ENCODE data around the gene MORN4. TPM values are rescaled to one million over a fixed set of nuclear protein-coding genes. Genes with fewer than 3 reads are reported as not detected.

MORN4 gene
- total and polyA plus RNA-seq, 2 of the 13 experiments (the other 11 are each of a cell fraction or from before 2014, with no cell fraction given), result 3.4 to 9.1 TPM

DNA sequence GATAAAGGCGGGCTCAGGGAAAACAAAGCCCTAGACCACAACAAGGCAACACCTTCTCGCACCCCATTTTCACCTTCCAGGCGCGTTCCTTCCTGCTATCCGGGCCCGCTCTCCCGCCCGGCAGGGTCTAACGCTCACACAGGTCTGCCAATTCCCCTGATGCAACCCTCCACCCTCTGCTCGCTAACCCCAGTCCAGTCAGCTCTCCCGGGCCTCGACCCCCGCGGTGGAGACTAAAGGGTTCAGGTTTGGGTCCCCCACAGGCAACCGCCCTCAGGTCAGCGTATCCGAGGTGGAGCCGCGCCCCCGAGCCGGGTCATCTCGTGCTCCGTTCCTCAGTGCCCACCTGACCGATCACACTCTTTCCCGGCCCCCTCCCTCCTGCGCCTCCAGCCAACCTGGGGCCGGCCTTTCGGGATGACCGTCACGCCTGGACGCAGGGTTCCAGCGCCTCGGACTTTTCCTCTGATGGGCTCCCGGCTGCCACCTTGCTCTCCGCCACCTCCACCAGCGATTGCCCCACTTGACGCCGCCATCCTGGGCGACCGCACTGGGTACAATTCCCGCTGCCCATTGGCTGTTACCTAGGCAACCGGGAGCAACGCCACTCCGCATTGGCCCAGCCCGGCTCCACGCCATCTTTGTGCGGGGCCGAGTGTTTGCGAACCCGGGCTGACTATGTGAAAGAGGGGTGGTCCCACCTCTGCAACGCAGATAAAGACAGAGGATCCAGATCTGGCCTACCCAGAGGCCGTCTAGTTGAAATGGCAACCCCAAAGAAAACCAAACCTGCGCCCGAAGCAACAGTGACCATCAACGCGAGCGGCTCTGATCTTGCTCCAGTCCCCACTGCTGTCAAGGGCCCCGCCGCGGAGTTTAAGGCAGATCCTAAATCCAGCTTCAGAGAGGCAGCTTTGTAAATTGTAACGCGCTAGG, at the start of gene MORN4 (continued):
- TF ChIP-seq, protein P1, sequence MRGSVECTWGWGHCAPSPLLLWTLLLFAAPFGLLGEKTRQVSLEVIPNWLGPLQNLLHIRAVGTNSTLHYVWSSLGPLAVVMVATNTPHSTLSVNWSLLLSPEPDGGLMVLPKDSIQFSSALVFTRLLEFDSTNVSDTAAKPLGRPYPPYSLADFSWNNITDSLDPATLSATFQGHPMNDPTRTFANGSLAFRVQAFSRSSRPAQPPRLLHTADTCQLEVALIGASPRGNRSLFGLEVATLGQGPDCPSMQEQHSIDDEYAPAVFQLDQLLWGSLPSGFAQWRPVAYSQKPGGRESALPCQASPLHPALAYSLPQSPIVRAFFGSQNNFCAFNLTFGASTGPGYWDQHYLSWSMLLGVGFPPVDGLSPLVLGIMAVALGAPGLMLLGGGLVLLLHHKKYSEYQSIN (CRISPR knock-in tag; IDR thresholded peaks at IDR 0.05; ENCODE audit: borderline replicate concordance), result no peak
- TF ChIP-seq, protein P2, sequence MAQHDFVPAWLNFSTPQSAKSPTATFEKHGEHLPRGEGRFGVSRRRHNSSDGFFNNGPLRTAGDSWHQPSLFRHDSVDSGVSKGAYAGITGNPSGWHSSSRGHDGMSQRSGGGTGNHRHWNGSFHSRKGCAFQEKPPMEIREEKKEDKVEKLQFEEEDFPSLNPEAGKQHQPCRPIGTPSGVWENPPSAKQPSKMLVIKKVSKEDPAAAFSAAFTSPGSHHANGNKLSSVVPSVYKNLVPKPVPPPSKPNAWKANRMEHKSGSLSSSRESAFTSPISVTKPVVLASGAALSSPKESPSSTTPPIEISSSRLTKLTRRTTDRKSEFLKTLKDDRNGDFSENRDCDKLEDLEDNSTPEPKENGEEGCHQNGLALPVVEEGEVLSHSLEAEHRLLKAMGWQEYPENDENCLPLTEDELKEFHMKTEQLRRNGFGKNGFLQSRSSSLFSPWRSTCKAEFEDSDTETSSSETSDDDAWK (CRISPR knock-in tag; IDR thresholded peaks at IDR 0.05), result no peak
- TF ChIP-seq, protein P3, sequence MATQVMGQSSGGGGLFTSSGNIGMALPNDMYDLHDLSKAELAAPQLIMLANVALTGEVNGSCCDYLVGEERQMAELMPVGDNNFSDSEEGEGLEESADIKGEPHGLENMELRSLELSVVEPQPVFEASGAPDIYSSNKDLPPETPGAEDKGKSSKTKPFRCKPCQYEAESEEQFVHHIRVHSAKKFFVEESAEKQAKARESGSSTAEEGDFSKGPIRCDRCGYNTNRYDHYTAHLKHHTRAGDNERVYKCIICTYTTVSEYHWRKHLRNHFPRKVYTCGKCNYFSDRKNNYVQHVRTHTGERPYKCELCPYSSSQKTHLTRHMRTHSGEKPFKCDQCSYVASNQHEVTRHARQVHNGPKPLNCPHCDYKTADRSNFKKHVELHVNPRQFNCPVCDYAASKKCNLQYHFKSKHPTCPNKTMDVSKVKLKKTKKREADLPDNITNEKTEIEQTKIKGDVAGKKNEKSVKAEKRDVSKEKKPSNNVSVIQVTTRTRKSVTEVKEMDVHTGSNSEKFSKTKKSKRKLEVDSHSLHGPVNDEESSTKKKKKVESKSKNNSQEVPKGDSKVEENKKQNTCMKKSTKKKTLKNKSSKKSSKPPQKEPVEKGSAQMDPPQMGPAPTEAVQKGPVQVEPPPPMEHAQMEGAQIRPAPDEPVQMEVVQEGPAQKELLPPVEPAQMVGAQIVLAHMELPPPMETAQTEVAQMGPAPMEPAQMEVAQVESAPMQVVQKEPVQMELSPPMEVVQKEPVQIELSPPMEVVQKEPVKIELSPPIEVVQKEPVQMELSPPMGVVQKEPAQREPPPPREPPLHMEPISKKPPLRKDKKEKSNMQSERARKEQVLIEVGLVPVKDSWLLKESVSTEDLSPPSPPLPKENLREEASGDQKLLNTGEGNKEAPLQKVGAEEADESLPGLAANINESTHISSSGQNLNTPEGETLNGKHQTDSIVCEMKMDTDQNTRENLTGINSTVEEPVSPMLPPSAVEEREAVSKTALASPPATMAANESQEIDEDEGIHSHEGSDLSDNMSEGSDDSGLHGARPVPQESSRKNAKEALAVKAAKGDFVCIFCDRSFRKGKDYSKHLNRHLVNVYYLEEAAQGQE (IDR thresholded peaks at IDR 0.05; ENCODE audit: borderline replicate concordance in 1 of 2, low read depth in 1 of 2, low read length in 2 of 2), result no peak
- TF ChIP-seq CREB1 (IDR thresholded peaks at IDR 0.05), result peak; percentile 50; the same call in 1 of the 2 replicates
- TF ChIP-seq CREB1 (CRISPR knock-in tag; IDR thresholded peaks at IDR 0.05), result peak; percentile 76
- TF ChIP-seq PHF5A (CRISPR knock-in tag; IDR thresholded peaks at IDR 0.05; ENCODE audit: low read depth, unreplicated experiment), result peak; percentile 37
- TF ChIP-seq ZNF720 (CRISPR knock-in tag; IDR thresholded peaks at IDR 0.05), result no peak
- peak; percentile 49 for TF ChIP-seq AGO2 (optimal IDR thresholded peaks at IDR 0.05; ENCODE audit: low read depth, low read length)
- no peak for TF ChIP-seq KLF15 (CRISPR knock-in tag; IDR thresholded peaks at IDR 0.05; ENCODE audit: borderline replicate concordance)
- no peak for TF ChIP-seq ZNF704 (CRISPR knock-in tag; IDR thresholded peaks at IDR 0.05; ENCODE audit: borderline replicate concordance)
- 0 out of 2 replicates have a peak, but pooled peaks have one; percentile 11 for TF ChIP-seq ZNF121 (CRISPR knock-in tag; IDR thresholded peaks at IDR 0.05)
- no peak for TF ChIP-seq SP140L (CRISPR knock-in tag; IDR thresholded peaks at IDR 0.05; ENCODE audit: borderline replicate concordance)
- TF ChIP-seq ZNF839 (CRISPR knock-in tag; IDR thresholded peaks at IDR 0.05; ENCODE audit: borderline replicate concordance), result peak; percentile 46; the same call in 1 of the 2 replicates
- TF ChIP-seq KDM5B (CRISPR knock-in tag; IDR thresholded peaks at IDR 0.05; ENCODE audit: borderline replicate concordance), result peak; percentile 82
- no peak for TF ChIP-seq ZNF747 (CRISPR knock-in tag; IDR thresholded peaks at IDR 0.05; ENCODE audit: borderline replicate concordance)
- TF ChIP-seq, protein P4, sequence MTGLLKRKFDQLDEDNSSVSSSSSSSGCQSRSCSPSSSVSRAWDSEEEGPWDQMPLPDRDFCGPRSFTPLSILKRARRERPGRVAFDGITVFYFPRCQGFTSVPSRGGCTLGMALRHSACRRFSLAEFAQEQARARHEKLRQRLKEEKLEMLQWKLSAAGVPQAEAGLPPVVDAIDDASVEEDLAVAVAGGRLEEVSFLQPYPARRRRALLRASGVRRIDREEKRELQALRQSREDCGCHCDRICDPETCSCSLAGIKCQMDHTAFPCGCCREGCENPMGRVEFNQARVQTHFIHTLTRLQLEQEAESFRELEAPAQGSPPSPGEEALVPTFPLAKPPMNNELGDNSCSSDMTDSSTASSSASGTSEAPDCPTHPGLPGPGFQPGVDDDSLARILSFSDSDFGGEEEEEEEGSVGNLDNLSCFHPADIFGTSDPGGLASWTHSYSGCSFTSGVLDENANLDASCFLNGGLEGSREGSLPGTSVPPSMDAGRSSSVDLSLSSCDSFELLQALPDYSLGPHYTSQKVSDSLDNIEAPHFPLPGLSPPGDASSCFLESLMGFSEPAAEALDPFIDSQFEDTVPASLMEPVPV (CRISPR knock-in tag; IDR thresholded peaks at IDR 0.05), result 0 out of 2 replicates have a peak, but pooled peaks have one; percentile 50
- no peak for TF ChIP-seq ZNF619 (CRISPR knock-in tag; IDR thresholded peaks at IDR 0.05)
- TF ChIP-seq TARDBP (CRISPR knock-in tag; IDR thresholded peaks at IDR 0.05), result no peak

Measured in HepG2 (cell line).